GM12878 (cell line): Measurements from ENCODE around the gene DNAH3.

Experiments used
- CHD1 ChIP-seq: IDR thresholded peaks from 2 replicates; pipeline ENCODE4 v1.6.1; 2012; ENCODE audit warnings: low read depth, low read length, improper control_type of control experiment
- CHD4 ChIP-seq: fragments of 200-600 bp; sonication (generic); IDR thresholded peaks from 2 replicates; pipeline ENCODE4 v1.6.1; 2016; ENCODE audit warnings: mild to moderate bottlenecking
- EZH2 ChIP-seq: IDR thresholded peaks from 2 replicates; pipeline ENCODE4 v1.6.1; 2012; ENCODE audit warnings: low read depth, mild to moderate bottlenecking, control low read depth, inconsistent platforms, low read length, borderline replicate concordance; ENCODE audit not compliant: control insufficient read depth
- KDM1A ChIP-seq: fragments of 200-600 bp; sonication (generic); IDR thresholded peaks from 2 replicates; pipeline ENCODE4 v1.6.1; 2016; ENCODE audit warnings: borderline replicate concordance
- TAF1 ChIP-seq: IDR thresholded peaks from 2 replicates; pipeline ENCODE4 v1.6.1; 2011; ENCODE audit warnings: mild to moderate bottlenecking, low read depth, low read length, borderline replicate concordance
- ZNF274 ChIP-seq: IDR thresholded peaks from one replicate; pipeline ENCODE4 v1.8.0; 2011; ENCODE audit not compliant: insufficient read length, insufficient read depth
- TF ChIP-seq, protein P1 (sequence below), 3 experiments: IDR thresholded peaks in 2 of 3; conservative IDR thresholded peaks in 1 of 3; 2 replicates each; pipeline ENCODE4 v1.5.1; 2011; ENCODE audit warnings: low read depth in 3 of 3, low read length in 3 of 3, mild to moderate bottlenecking in 3 of 3, control low read depth in 2 of 3, moderate library complexity in 2 of 3, inconsistent platforms in 1 of 3, mixed read lengths in 1 of 3; ENCODE audit not compliant: control insufficient read depth in 2 of 3, insufficient read depth in 1 of 3; ENCODE audit errors: extremely low read depth in 1 of 3
- TF ChIP-seq, protein P2 (sequence below): fragments of 450-650 bp; formaldehyde crosslinking; IDR thresholded peaks from 2 replicates; pipeline ENCODE4 v1.4.0; 2020; ENCODE audit warnings: mild to moderate bottlenecking, moderate library complexity

DNA sequence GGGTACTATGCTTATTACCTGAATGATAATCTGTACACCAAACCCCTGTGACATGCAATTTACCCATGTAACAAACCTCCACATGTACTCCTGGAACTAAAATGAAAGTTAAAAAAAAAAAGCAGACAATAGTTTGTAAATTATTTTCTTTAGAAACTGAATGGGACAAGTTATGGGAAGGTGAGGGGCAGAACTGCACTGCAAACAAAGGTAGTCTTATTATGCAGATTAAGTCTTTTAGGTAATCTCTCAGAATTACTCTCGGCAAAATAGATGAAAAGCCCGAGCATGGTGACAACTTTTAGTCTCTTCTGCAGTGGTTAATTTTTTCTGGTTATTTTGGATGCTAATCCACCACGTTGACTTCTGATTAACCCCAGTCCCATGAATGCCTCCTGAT, 33.3 kb upstream of the DNAH3 start:
- TF ChIP-seq, protein P1, sequence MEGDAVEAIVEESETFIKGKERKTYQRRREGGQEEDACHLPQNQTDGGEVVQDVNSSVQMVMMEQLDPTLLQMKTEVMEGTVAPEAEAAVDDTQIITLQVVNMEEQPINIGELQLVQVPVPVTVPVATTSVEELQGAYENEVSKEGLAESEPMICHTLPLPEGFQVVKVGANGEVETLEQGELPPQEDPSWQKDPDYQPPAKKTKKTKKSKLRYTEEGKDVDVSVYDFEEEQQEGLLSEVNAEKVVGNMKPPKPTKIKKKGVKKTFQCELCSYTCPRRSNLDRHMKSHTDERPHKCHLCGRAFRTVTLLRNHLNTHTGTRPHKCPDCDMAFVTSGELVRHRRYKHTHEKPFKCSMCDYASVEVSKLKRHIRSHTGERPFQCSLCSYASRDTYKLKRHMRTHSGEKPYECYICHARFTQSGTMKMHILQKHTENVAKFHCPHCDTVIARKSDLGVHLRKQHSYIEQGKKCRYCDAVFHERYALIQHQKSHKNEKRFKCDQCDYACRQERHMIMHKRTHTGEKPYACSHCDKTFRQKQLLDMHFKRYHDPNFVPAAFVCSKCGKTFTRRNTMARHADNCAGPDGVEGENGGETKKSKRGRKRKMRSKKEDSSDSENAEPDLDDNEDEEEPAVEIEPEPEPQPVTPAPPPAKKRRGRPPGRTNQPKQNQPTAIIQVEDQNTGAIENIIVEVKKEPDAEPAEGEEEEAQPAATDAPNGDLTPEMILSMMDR (IDR thresholded peaks at IDR 0.05 in 2 of 3, conservative IDR thresholded peaks at IDR 0.05 in 1 of 3; ENCODE audit: control insufficient read depth in 2 of 3, extremely low read depth in 1 of 3, insufficient read depth in 1 of 3, low read depth in 3 of 3, low read length in 3 of 3) = no peak
- TF ChIP-seq ZNF274 (no peak), CHD1 (no peak), TAF1 (no peak), CHD4 (no peak), KDM1A (no peak), EZH2 (no peak)
- TF ChIP-seq, protein P2, sequence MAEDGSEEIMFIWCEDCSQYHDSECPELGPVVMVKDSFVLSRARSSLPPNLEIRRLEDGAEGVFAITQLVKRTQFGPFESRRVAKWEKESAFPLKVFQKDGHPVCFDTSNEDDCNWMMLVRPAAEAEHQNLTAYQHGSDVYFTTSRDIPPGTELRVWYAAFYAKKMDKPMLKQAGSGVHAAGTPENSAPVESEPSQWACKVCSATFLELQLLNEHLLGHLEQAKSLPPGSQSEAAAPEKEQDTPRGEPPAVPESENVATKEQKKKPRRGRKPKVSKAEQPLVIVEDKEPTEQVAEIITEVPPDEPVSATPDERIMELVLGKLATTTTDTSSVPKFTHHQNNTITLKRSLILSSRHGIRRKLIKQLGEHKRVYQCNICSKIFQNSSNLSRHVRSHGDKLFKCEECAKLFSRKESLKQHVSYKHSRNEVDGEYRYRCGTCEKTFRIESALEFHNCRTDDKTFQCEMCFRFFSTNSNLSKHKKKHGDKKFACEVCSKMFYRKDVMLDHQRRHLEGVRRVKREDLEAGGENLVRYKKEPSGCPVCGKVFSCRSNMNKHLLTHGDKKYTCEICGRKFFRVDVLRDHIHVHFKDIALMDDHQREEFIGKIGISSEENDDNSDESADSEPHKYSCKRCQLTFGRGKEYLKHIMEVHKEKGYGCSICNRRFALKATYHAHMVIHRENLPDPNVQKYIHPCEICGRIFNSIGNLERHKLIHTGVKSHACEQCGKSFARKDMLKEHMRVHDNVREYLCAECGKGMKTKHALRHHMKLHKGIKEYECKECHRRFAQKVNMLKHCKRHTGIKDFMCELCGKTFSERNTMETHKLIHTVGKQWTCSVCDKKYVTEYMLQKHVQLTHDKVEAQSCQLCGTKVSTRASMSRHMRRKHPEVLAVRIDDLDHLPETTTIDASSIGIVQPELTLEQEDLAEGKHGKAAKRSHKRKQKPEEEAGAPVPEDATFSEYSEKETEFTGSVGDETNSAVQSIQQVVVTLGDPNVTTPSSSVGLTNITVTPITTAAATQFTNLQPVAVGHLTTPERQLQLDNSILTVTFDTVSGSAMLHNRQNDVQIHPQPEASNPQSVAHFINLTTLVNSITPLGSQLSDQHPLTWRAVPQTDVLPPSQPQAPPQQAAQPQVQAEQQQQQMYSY (CRISPR knock-in tag) = no peak
